ENCODE results near the gene RGS9.

Gene RGS9

GRCh38 chr17:65097110-65097509, 40.1 kb upstream of the RGS9 start:
- no peaks in the 10 kb centered on the region for H3K27me3 ChIP-seq
- H3K4me1 ChIP-seq = peaks cover 3% of the 10 kb centered on the region
- H3K36me3 ChIP-seq = no peaks in the 10 kb centered on the region
- DNase-seq = no peak
- no peak overlapping the region for H3K4me3 ChIP-seq (ENCODE audit: low read depth, low read length)
- TF ChIP-seq, protein P1, sequence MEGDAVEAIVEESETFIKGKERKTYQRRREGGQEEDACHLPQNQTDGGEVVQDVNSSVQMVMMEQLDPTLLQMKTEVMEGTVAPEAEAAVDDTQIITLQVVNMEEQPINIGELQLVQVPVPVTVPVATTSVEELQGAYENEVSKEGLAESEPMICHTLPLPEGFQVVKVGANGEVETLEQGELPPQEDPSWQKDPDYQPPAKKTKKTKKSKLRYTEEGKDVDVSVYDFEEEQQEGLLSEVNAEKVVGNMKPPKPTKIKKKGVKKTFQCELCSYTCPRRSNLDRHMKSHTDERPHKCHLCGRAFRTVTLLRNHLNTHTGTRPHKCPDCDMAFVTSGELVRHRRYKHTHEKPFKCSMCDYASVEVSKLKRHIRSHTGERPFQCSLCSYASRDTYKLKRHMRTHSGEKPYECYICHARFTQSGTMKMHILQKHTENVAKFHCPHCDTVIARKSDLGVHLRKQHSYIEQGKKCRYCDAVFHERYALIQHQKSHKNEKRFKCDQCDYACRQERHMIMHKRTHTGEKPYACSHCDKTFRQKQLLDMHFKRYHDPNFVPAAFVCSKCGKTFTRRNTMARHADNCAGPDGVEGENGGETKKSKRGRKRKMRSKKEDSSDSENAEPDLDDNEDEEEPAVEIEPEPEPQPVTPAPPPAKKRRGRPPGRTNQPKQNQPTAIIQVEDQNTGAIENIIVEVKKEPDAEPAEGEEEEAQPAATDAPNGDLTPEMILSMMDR (IDR thresholded peaks at IDR 0.05; ENCODE audit: low read depth, low read length) = no peak
- H3K9me3 ChIP-seq = no peaks in the 10 kb centered on the region

DNA sequence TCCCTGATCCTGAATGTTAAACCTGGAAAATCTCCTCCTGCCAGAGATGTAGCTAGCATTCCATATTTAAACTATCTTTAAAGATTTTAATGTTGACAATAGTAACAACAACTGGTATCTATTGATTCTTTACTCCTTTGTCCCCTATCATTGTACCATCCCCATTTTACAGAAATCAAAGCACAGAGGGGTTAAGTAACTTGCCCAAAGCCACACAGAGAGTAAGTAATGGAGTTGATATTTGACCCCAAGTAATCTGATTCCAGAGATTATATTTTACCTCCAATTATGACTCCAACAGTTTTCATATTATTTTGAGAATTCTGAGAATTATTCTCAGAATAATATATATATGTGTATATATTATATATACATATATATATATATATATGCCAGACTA, 37.7 kb upstream of the RGS9 start:
- Histone ChIP-seq H3K9me3 (no peaks in the 10 kb centered on the region), H3K4me3 (ENCODE audit: low read depth, low read length) (no peak overlapping the region), H3K36me3 (no peaks in the 10 kb centered on the region), H3K4me1 (peaks cover 3% of the 10 kb centered on the region), H3K27me3 (no peaks in the 10 kb centered on the region)
- TF ChIP-seq, protein P1 (IDR thresholded peaks at IDR 0.05; ENCODE audit: low read depth, low read length) = no peak
- no peak for DNase-seq

GRCh38 chr17:65099941-65100315, 37.2 kb upstream of the RGS9 start:
- Histone ChIP-seq H3K4me3 (ENCODE audit: low read depth, low read length) (peak overlapping the region; percentile 69), H3K27me3 (no peaks in the 10 kb centered on the region), H3K9me3 (no peaks in the 10 kb centered on the region), H3K4me1 (peaks cover 3% of the 10 kb centered on the region), H3K36me3 (no peaks in the 10 kb centered on the region)
- TF ChIP-seq, protein P1 (IDR thresholded peaks at IDR 0.05; ENCODE audit: low read depth, low read length) = no peak
- DNase-seq = peak; percentile 29

- no peaks in the 10 kb centered on the region for H3K9me3 ChIP-seq
- H3K4me3 ChIP-seq (ENCODE audit: low read depth, low read length) = peak overlapping the region; percentile 69
- TF ChIP-seq, protein P1 (IDR thresholded peaks at IDR 0.05; ENCODE audit: low read depth, low read length) = peak; percentile 76
- H3K4me1 ChIP-seq = peaks cover 3% of the 10 kb centered on the region
- peak; percentile 90 for DNase-seq
- H3K27me3 ChIP-seq = no peaks in the 10 kb centered on the region
- no peaks in the 10 kb centered on the region for H3K36me3 ChIP-seq
Measured at GRCh38 chr17:65100316-65101140, 36.6 kb upstream of the RGS9 start.

DNA sequence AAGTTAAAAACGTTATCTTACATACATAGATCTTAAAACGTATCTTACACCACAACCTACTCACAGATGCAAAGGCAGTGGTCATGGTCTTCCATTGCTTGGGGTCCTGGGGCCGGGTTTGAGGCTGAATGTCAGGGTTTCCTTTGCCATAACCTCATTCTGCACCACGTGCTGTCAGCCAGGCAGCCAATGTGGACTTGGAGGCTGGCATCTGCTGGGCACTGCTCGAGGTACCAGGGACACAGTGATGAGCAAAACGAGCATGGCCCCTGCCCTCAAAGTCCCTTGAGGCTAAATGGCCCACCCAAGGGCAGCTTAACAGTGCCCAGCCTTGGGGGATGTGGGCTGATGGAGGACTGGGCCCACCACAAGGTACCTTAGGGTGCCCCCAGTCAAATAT, 35.8 kb upstream of the RGS9 start:
- H3K4me3 ChIP-seq (ENCODE audit: low read depth, low read length) = peak overlapping the region; percentile 69

GRCh38 chr17:65102235-65102634, 34.9 kb upstream of the RGS9 start:
- H3K36me3 ChIP-seq = no peaks in the 10 kb centered on the region
- no peak for DNase-seq
- H3K4me3 ChIP-seq (ENCODE audit: low read depth, low read length) = no peak overlapping the region
- no peaks in the 10 kb centered on the region for H3K27me3 ChIP-seq
- H3K4me1 ChIP-seq = peaks cover 3% of the 10 kb centered on the region
- TF ChIP-seq, protein P1 (IDR thresholded peaks at IDR 0.05; ENCODE audit: low read depth, low read length) = no peak
- no peaks in the 10 kb centered on the region for H3K9me3 ChIP-seq

More for the DNA sequence above, 35.8 kb upstream of the RGS9 start:
- Histone ChIP-seq H3K36me3 (no peaks in the 10 kb centered on the region), H3K27me3 (no peaks in the 10 kb centered on the region), H3K4me1 (peaks cover 3% of the 10 kb centered on the region), H3K9me3 (no peaks in the 10 kb centered on the region)
- TF ChIP-seq, protein P1 (IDR thresholded peaks at IDR 0.05; ENCODE audit: low read depth, low read length) = no peak
- DNase-seq = no peak

All from BE2C (cell line).